Mammary microvascular endothelial cell (primary cell): ENCODE results near the gene CXorf38. TPM values are rescaled to one million over a fixed set of nuclear protein-coding genes. Genes with fewer than 3 reads are reported as not detected.

Experiments used
- total RNA-seq: library from RNA; depleted of rRNA; stranded (reverse); fragments of >200 nt; gene quantifications from 2 replicates; pipeline ENCODE4 v1.2.3, GENCODE V29; 2015

Gene CXorf38, protein sequence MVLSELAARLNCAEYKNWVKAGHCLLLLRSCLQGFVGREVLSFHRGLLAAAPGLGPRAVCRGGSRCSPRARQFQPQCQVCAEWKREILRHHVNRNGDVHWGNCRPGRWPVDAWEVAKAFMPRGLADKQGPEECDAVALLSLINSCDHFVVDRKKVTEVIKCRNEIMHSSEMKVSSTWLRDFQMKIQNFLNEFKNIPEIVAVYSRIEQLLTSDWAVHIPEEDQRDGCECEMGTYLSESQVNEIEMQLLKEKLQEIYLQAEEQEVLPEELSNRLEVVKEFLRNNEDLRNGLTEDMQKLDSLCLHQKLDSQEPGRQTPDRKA
- 16.5 and 17.9 TPM in 2 replicates for total RNA-seq

DNA sequence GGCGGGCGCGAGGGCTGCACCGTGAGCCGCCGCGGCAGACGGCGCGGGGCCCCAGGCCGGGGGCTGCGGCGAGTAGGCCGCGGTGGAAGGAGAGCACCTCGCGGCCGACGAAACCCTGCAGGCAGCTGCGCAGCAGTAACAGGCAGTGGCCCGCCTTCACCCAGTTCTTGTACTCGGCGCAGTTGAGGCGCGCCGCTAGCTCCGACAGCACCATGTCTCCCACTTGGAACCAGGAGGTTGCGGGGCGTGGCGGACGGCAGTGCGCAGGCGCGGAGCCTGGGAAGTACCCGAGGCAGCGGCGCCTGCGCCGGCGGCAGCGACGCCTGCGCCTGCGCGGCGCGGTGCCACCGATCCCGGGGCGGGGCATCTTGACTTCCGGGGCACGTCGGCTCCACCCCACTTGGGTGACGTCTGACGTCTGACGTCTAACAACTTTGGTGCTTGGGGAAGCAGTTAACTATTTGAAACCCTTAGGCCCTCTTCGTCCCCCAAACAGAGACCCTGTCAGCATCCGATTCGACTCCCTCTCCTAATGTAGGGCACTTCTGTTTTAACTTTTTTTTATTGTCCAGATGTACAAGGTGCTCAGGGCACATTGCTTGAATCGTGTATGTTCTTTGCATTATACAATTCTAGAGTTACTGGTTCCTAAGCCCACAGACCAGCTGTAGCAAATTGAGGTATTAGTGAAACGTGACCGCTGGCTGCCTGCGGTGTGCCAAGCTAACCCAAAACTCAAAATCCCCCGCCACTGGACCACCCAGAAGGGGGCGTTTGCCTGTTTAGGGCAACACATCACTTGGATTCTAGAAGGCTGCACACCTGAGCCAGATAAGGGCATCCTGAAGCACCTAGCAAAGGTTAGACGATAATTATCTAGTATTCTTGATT is at the start of gene CXorf38:
TSS of gene CXorf38 (minus strand) at position 255 of the 891 bp plus-strand sequence. CDS start at position 214, 41 bp downstream.

DNA sequence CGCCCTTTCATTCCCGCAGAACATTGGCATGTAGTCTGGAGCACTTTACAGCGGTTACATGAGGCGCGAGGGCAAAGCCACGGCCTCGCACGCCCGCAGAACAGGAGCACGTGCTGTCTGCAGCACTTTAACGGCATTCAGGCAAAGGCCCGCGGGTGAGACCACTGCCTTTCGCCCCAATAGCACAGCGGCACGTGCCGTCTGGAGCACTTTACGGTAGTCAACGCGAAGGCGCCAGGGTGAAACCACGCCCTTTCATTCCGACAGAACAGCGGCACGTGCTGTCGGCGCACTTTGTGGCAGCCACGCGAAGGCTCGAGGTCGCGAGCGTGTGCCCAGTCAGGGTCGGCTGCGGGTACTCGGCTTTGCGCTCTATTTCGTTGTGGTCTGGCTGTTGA is 24.2 kb downstream of the CXorf38 start, which contains the start of gene MPC1L:
TSS of gene MPC1L (plus strand) at position 290 of the 398 bp plus-strand sequence. CDS start 138 bp downstream, outside the sequence.

DNA sequence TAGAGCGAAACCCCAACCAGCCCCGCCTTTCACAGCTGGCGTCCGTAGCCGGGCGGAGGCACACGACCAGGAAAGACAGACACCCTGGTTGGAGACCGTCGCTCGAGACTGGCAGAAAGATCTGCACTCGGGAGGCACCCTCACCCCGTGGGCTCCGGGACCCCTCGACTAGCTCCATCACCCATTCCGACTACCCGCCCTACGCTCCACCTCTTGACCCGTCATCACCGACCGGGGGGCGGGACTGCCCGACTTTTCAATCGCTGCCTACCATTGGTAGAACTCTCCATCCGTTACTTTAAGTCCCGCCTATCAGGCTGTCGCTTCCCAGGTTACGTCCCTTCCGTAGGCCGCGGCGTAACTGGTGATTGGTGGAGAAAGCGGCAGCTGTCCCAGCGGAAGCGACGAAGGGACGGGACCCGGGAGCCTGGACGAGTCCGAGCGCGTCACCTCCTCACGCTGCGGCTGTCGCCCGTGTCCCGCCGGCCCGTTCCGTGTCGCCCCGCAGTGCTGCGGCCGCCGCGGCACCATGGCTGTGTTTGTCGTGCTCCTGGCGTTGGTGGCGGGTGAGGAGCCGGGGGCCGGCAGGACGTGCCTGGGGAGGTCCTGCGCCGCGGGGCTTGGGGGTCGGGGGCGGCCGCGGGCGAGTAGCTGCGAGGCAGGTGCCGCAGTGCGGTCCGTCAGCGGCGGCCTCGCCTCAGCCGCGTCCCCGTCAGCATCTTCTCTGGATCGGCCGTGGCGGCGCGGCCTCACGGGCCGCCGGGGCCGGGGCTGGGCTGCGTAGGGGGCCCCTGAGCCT is 66.6 kb downstream of the CXorf38 start, which contains the start of gene ATP6AP2:
TSS of gene ATP6AP2 (plus strand) at position 434 of the 799 bp plus-strand sequence. CDS start at position 530, 96 bp downstream.

Other genes with a start within 250 kb of the CXorf38 start
- 92.5 and 100 TPM in 2 replicates for gene ATP6AP2, start 66.6 kb downstream of the CXorf38 start, total RNA-seq
- gene MPC1L, start 24.1 kb downstream of the CXorf38 start, total RNA-seq, result not detected in 2 replicates
- gene MED14, start 88.0 kb upstream of the CXorf38 start, total RNA-seq, result 14.3 and 20.4 TPM in 2 replicates